ENCODE data around the gene HOXD11.

Gene HOXD11

DNA sequence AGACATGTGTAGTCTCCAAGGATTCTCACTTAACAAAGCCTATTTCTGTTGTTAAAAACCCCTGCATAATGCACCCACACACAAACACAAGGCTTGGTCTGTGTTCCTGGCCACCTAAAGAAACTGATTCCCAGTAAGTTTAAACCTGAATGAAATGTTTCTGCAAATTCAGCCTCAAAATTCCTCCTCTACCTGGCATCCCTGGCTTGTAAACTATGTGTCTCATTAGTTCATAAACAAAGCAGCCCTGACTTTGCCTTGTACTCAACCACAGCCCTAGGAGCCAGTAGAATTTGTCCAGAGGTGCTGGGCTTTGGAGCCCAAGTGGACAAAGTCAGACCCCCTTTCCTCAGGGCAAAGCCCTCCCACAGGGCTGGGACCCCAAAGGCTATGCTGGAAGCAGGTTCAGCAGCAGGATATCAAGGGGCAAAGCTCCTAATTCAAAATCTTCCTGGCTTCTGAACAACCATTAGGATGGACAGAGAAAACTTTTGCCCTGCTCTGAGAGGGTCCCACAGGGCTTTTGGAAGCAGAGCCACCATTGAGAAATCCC lies 17.2 kb upstream of the HOXD11 start:
- H3K36me3 ChIP-seq, result no peaks in the 10 kb centered on the region
- H3K27me3 ChIP-seq, result peaks cover 100% of the 10 kb centered on the region
- no peak overlapping the region for H3K4me3 ChIP-seq (ENCODE audit: low read depth in 1 of 2, low read length in 1 of 2)
- H3K9me3 ChIP-seq, result no peaks in the 10 kb centered on the region
- H3K27ac ChIP-seq, result no peak overlapping the region
- TF ChIP-seq, protein P1, sequence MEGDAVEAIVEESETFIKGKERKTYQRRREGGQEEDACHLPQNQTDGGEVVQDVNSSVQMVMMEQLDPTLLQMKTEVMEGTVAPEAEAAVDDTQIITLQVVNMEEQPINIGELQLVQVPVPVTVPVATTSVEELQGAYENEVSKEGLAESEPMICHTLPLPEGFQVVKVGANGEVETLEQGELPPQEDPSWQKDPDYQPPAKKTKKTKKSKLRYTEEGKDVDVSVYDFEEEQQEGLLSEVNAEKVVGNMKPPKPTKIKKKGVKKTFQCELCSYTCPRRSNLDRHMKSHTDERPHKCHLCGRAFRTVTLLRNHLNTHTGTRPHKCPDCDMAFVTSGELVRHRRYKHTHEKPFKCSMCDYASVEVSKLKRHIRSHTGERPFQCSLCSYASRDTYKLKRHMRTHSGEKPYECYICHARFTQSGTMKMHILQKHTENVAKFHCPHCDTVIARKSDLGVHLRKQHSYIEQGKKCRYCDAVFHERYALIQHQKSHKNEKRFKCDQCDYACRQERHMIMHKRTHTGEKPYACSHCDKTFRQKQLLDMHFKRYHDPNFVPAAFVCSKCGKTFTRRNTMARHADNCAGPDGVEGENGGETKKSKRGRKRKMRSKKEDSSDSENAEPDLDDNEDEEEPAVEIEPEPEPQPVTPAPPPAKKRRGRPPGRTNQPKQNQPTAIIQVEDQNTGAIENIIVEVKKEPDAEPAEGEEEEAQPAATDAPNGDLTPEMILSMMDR (IDR thresholded peaks at IDR 0.05), result no peak
- H3K4me1 ChIP-seq (ENCODE audit: control insufficient read depth in 1 of 2, insufficient read depth in 1 of 2, low read depth in 1 of 2, low read length in 1 of 2), result peaks cover 37 to 47% of the 10 kb centered on the region in 2 experiments

DNA sequence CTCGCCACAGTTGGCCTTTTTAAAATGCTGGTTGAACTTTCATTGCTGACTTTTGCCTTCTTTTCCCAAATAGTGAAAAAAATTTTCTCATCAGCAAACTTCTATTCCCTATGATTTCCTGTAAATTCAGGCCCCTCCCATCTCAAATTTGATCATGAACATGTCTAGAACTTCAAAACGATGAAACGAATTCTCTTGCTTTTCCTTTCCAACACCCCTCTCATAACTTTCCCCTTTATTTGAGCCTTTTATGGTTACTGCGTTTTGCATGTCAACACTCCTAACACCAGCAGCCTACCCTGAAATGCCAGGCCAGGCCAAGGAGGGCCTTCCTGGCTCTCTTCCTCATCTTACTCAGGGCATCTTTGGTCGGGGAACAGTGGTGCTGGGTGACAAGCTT lies 16.2 kb upstream of the HOXD11 start:
- Histone ChIP-seq H3K27ac (no peak overlapping the region), H3K27me3 (peaks cover 100% of the 10 kb centered on the region), H3K4me1 (ENCODE audit: control insufficient read depth in 1 of 2, insufficient read depth in 1 of 2, low read depth in 1 of 2, low read length in 1 of 2) (peaks cover 27 to 38% of the 10 kb centered on the region in 2 experiments), H3K9me3 (no peaks in the 10 kb centered on the region), H3K4me3 (ENCODE audit: low read depth in 1 of 2, low read length in 1 of 2) (no peak overlapping the region), H3K36me3 (no peaks in the 10 kb centered on the region)
- TF ChIP-seq, protein P1 (IDR thresholded peaks at IDR 0.05), result no peak

DNA sequence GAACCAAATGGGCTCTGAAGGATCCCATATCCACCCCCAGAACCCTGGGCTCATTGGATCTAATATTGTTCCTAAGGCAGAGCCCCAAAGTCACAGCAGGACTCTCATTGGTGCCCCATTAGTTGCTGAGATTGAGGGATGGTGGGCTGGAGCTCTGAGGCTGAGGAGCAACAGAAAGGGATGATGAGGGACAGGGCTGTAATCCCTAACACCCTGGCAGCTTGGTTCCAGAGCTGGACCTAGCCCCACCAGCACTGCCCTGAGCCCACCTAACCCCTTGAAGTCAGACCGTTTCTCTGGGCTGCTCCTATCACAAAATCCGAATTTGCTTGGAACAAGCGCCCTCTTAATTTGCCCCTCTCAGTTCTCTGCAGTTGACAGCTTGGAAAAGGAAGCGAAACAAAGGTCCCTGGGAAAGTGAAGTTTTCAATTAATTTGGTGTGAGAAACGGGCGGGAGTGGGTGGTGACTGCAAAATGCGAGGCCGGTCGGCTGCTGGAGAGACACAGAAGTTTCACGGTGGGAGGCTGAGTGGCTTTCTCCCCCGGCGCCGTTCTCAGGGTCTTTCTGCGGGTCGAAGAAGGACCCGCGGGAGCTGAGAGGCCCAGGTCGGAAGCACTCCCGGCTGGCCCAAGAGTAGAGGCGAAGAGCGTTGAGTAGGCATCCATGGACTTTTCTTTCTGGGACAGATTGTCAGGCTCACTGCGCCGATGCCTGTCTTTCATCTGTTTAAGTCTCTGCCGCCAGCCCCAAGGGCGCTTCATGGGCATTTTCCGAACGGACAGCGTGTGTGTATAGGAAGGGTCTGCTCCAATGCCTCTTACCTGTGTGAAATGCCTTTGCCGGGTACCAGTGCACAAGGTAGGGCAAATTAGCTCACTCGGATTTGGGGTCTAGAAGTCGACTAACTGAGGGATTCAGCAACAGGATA lies 15.5 kb upstream of the HOXD11 start:
- Histone ChIP-seq H3K4me3 (ENCODE audit: low read depth in 1 of 2, low read length in 1 of 2) (no peak overlapping the region), H3K27ac (no peak overlapping the region), H3K36me3 (no peaks in the 10 kb centered on the region), H3K27me3 (peaks cover 100% of the 10 kb centered on the region), H3K4me1 (ENCODE audit: control insufficient read depth in 1 of 2, insufficient read depth in 1 of 2, low read depth in 1 of 2, low read length in 1 of 2) (peaks cover 24 to 38% of the 10 kb centered on the region in 2 experiments), H3K9me3 (no peaks in the 10 kb centered on the region)
- TF ChIP-seq, protein P1 (IDR thresholded peaks at IDR 0.05), result no peak

DNA sequence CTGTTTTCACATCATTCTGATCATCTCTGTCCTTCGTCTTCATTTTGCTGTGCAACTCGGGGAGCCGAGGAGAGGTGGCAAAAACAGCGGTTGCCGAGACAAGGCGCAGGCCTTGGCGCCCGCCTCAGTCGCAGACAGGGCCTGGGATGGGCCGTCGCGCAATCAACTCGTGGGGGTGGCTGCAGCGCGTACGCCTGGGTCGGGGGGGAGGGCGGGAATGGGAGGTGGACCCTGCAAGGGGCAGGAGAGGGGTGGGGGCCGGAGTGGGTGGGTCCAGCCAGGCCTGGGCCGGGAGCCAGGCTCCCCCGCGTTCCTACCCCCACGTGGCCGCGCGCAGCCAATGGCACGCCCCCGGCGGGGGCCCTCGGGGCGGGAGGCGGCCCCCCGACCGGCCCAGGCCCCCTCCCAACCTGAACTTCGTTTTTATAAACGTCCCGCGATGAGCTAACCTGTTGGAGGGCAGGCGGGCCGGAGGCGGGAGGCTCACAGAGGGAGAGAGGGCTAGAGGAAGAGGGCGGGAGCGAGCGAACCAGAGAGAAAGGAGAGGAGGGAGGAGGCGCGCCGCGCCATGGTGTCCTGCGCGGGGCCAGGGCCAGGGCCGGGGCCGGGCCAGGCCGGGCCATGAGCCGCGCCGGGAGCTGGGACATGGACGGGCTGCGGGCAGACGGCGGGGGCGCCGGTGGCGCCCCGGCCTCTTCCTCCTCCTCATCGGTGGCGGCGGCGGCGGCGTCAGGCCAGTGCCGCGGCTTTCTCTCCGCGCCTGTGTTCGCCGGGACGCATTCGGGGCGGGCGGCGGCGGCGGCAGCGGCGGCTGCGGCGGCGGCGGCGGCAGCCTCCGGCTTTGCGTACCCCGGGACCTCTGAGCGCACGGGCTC lies 14.6 kb upstream of the HOXD11 start, which contains the start of gene HOXD13:
Gene HOXD13, plus strand, starts transcription at position 452 of the 875 bp plus-strand sequence. Its CDS starts 170 bp downstream, at position 622.
- peaks cover 33 to 47% of the 10 kb centered on the region in 2 experiments for H3K4me1 ChIP-seq (ENCODE audit: control insufficient read depth in 1 of 2, insufficient read depth in 1 of 2, low read depth in 1 of 2, low read length in 1 of 2)
- no peak within 1 kb of the TSS for H3K27ac ChIP-seq
- H3K9me3 ChIP-seq, result no peaks in the 10 kb centered on the region
- TF ChIP-seq, protein P1 (IDR thresholded peaks at IDR 0.05), result no peak
- peak within 1 kb of the TSS in 1 of 2 experiments; percentile 41 for H3K4me3 ChIP-seq (ENCODE audit: low read depth in 1 of 2, low read length in 1 of 2)
- H3K36me3 ChIP-seq, result no peaks in the 10 kb centered on the region
- peaks cover 100% of the 10 kb centered on the region for H3K27me3 ChIP-seq
